Uterus (tissue), 4 donors: Measurements from ENCODE around the gene DUSP10. TPM values are rescaled to one million over a fixed set of nuclear protein-coding genes. Genes with fewer than 3 reads are reported as not detected.

Experiments used
- DNase-seq, 2 donors: peaks; one replicate each; pipeline ENCODE4 v3.0.0-alpha.2; 2019 to 2020
- H3K27ac ChIP-seq, 2 donors: fragments of 200-600 bp; sonication (generic); 1 replicate in 1 of 2; 2 replicates in 1 of 2; pipeline ENCODE4 v1.5.1; 2016 to 2018
- H3K27me3 ChIP-seq, 2 donors: fragments of 200-600 bp; sonication (generic); one replicate each; pipeline ENCODE4 v1.5.1; 2018 to 2019; ENCODE audit warnings: control low read depth in 1 of 2
- H3K36me3 ChIP-seq, 2 donors: fragments of 200-600 bp; sonication (generic); one replicate each; pipeline ENCODE4 v1.5.1; 2019; ENCODE audit warnings: control low read depth in 1 of 2
- H3K4me1 ChIP-seq, 2 donors: fragments of 200-600 bp; sonication (generic); one replicate each; pipeline ENCODE4 v1.5.1; 2018 to 2019; ENCODE audit warnings: control low read depth in 1 of 2
- H3K4me3 ChIP-seq, 2 donors: fragments of 200-600 bp; sonication (generic); 1 replicate in 1 of 2; 2 replicates in 1 of 2; pipeline ENCODE4 v1.5.1; 2018 to 2019; ENCODE audit warnings: mild to moderate bottlenecking in 1 of 2
- H3K9me3 ChIP-seq, 2 donors: fragments of 200-600 bp; sonication (generic); one replicate each; pipeline ENCODE4 v1.5.1; 2019; ENCODE audit warnings: control low read depth in 1 of 2
- CTCF ChIP-seq, 4 experiments: fragments of 200-600 bp in 2 of 4; fragments of 450-650 bp in 2 of 4; sonication (generic) in 2 of 4; IDR thresholded peaks; one replicate each; pipeline ENCODE4 v1.5.1; 2016 to 2019; ENCODE audit warnings: antibody characterized with exemption in 4 of 4, mild to moderate bottlenecking in 2 of 4, moderate library complexity in 1 of 4
- POLR2A ChIP-seq, 2 donors: fragments of 450-650 bp; IDR thresholded peaks; one replicate each; pipeline ENCODE4 v1.6.1; 2016; ENCODE audit warnings: antibody characterized with exemption in 2 of 2, mild to moderate bottlenecking in 1 of 2, moderate library complexity in 1 of 2
- intact Hi-C: fragments of 100-400 bp; cut with DNase I; formaldehyde crosslinking; loops from one replicate; pipeline ENCODE4 v1.15.1; 2023; ENCODE audit warnings: low total_unique reads
- total RNA-seq, 4 donors: library from RNA; depleted of rRNA in 3 of 4; stranded (reverse); fragments of >200 nt in 3 of 4; gene quantifications; one replicate each; pipeline versions ENCODE4 v1.1.0 to v1.2.4, GENCODE V29; 2014 to 2023
- donor health status: DM: yes; HTN: yes; CAD: no.

Gene DUSP10
- total RNA-seq, 4 donors from 2014 or later = 0.26 to 10.9 (median 5.5) TPM

- H3K4me1 ChIP-seq = no peaks in the 10 kb centered on the region
- no peak overlapping the region for H3K27ac ChIP-seq
- no peaks in the 10 kb centered on the region for H3K9me3 ChIP-seq
- H3K4me3 ChIP-seq = no peak overlapping the region
- no peaks in the 10 kb centered on the region for H3K27me3 ChIP-seq
- intact Hi-C loops = no loop called here
- no peak for TF ChIP-seq POLR2A (IDR thresholded peaks at IDR 0.05)
- TF ChIP-seq CTCF (IDR thresholded peaks at IDR 0.05) = no peak
- no peak for DNase-seq
- H3K36me3 ChIP-seq = no peaks in the 10 kb centered on the region
Measured at GRCh38 chr1:221678014-221678413, 63.9 kb downstream of the DUSP10 start.

- H3K9me3 ChIP-seq = no peaks in the 10 kb centered on the region
- TF ChIP-seq POLR2A (IDR thresholded peaks at IDR 0.05) (no peak), CTCF (IDR thresholded peaks at IDR 0.05) (no peak)
- H3K27ac ChIP-seq = no peak overlapping the region
- H3K4me3 ChIP-seq = no peak overlapping the region
- no peaks in the 10 kb centered on the region for H3K27me3 ChIP-seq
- no peak for DNase-seq
- H3K36me3 ChIP-seq = no peaks in the 10 kb centered on the region
- H3K4me1 ChIP-seq = no peaks in the 10 kb centered on the region
- intact Hi-C loops = no loop called here
Measured at GRCh38 chr1:221675880-221676800, 65.7 kb downstream of the DUSP10 start.

GRCh38 chr1:221672965-221673364, 68.9 kb downstream of the DUSP10 start:
- TF ChIP-seq POLR2A (IDR thresholded peaks at IDR 0.05) (no peak), CTCF (IDR thresholded peaks at IDR 0.05) (no peak)
- no peaks in the 10 kb centered on the region for H3K36me3 ChIP-seq
- H3K4me1 ChIP-seq = no peaks in the 10 kb centered on the region
- no peak for DNase-seq
- no peaks in the 10 kb centered on the region for H3K9me3 ChIP-seq
- no peak overlapping the region for H3K27ac ChIP-seq
- intact Hi-C loops = no loop called here
- H3K4me3 ChIP-seq = no peak overlapping the region
- no peaks in the 10 kb centered on the region for H3K27me3 ChIP-seq

- H3K4me3 ChIP-seq = no peak overlapping the region
- TF ChIP-seq CTCF (IDR thresholded peaks at IDR 0.05) (no peak), POLR2A (IDR thresholded peaks at IDR 0.05) (no peak)
- H3K4me1 ChIP-seq = no peaks in the 10 kb centered on the region
- H3K27me3 ChIP-seq = no peaks in the 10 kb centered on the region
- no peak overlapping the region for H3K27ac ChIP-seq
- DNase-seq = no peak
- intact Hi-C loops = no loop called here
- H3K9me3 ChIP-seq = no peaks in the 10 kb centered on the region
- H3K36me3 ChIP-seq = no peaks in the 10 kb centered on the region
Measured at GRCh38 chr1:221672239-221672645, 69.6 kb downstream of the DUSP10 start.

GRCh38 chr1:221670081-221670480, 71.8 kb downstream of the DUSP10 start:
- no peaks in the 10 kb centered on the region for H3K4me1 ChIP-seq

More at GRCh38 chr1:221670081-221670480, 71.8 kb downstream of the DUSP10 start:
- intact Hi-C loops = no loop called here
- Histone ChIP-seq H3K36me3 (no peaks in the 10 kb centered on the region), H3K4me3 (no peak overlapping the region), H3K9me3 (no peaks in the 10 kb centered on the region), H3K27ac (no peak overlapping the region), H3K27me3 (no peaks in the 10 kb centered on the region)
- TF ChIP-seq POLR2A (IDR thresholded peaks at IDR 0.05) (no peak), CTCF (IDR thresholded peaks at IDR 0.05) (no peak)
- DNase-seq = no peak
